GM19328 (cell line): Measurements from ENCODE around the gene ACOXL.
"Not testable (repeated sequence)": the region's sequence is repeated elsewhere in the genome, so short reads cannot be mapped to it uniquely, and the experiment has no call there.

Experiments used
- ATAC-seq: cut with Tn5 transposase; IDR thresholded peaks from one replicate; pipeline ENCODE4 v1.9.1; 2021; ENCODE audit warnings: mild to moderate bottlenecking, moderate library complexity; ENCODE audit not compliant: unreplicated experiment

ACOXL gene

DNA sequence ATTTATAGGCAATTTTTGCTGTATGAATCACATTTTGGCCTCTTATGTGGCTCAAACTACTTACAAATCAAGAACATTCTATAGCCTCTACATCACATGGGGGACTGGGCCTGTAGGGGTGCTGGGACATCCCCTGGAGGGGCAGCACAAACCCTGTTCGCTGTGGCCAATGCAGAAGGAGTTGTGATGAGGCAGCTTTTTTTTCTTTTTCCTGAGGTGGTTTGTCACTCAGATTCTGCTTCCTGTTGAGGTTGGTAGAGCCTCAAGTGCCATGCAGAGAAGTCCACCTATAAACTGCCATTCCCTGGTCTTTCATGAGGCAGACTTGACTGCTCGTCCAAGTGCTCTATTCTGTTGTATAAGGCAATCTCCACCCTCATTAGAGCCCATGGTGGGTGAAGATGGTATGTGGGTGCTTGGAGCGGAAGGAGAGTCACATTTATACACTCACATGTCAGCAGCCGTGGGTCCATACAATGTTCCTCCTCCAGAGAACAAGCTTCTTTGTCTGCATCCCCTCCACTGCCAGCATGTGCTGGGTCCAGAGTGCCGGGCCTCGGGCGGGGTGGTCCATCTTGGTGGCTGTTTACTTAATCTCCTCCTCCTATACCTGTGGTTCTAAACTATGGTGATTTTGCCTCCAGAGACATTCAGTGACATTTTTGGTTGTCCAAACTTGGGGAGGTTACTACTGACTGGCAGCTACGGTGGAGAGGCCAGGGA is 120.3 kb downstream of the ACOXL start:
- ATAC-seq = no peak

- no peak for ATAC-seq
Measured at GRCh38 chr2:110853516-110853915, 121.1 kb downstream of the ACOXL start.

DNA sequence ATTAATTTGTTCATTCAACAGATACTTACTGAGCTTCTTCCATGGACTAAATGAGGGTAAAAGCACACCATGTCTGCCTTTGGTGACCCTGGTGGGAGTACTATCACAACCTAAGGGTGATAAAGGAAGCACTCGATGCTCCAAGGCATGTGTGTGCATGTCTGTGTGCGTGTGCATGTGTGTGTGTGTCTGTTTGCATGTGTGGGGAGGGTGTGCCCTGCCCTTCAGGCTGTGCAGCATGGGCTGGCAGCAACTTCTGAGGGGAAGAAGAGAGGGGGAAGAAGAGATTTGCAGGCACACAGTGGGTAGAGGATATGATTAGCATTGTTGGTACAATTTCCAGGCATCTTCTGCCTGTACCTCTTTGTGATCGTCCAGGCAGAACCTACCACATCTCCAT is 121.6 kb downstream of the ACOXL start:
- ATAC-seq = no peak

GRCh38 chr2:110854355-110855081 is 122.1 kb downstream of the ACOXL start:
- no peak for ATAC-seq

DNA sequence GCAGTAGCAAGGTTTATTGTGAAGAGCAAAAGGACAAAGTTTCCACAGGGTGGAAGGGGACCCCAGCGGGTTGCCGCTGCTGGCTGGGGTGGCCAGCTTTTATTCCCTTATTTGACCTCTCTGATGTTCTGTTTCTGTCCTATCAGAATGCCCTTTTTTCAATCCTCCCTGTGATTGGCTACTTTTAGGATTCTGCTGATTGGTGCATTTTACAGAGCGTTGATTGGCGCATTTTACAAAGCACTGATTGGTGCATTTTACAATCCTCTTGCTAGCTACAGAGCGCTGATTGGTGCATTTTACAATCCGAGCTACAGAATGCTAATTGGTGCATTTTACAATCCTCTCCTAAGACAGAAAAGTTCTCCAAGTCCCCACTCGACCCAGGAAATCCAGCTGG is 123.5 kb downstream of the ACOXL start:
- not testable (repeated sequence) for ATAC-seq

GRCh38 chr2:110858135-110858725 is 125.9 kb downstream of the ACOXL start:
- peak; percentile 95 for ATAC-seq

- ATAC-seq = no peak
Measured at GRCh38 chr2:110858993-110859701, 126.8 kb downstream of the ACOXL start.

GRCh38 chr2:110860630-110861029 is 128.3 kb downstream of the ACOXL start:
- ATAC-seq = no peak

DNA sequence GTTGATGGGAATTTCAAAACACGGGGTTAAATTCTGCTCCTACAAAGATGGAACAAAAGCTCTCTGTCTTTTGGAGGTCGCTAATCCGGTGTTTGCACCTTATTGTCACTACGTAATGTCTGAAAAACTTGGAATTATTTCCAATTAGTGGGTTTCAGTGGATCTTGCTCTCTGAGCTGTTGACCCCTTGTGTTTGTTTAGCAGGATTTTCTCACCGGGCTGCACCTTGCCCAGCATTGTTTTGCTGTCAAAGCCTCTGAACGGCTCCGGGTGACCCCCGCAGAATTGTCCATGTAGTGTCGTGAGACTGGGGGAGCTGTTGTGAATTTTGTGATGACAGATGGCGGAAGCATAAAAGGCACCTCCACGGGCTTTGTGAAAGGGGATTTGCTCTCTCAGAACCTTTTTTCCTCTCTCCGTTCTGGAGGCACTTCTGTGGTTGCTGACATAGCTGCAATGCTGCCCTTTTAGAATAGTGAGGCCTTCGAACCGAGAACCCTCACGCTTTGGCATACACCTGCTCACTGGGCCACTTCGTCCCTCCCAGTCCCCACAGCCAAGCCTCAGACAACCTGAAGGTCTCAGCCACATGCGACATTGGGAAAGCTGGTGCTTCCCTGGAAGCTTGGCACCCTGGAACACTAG is 129.4 kb downstream of the ACOXL start:
- ATAC-seq = no peak

- no peak for ATAC-seq
Measured at GRCh38 chr2:110863726-110864125, 131.4 kb downstream of the ACOXL start.

DNA sequence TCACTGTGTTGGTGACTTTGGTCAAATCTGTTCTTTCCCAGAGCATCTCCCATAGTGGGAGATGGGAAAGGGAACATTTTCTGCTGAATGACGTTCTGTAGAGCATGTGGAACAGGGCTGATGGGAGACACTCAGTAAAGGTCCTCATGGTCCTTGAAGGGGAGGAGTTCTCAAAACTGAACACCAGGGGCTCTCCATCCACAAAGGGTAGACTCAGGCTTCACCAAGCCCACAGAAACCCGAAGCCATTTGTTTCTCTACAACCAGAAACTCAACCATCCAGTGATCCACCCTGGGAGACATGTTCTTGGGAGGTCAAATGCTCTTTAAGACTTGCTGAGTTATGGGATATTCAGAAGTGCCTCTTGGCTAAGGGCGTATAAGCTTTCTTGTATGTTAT is 131.8 kb downstream of the ACOXL start:
- no peak for ATAC-seq

- no peak for ATAC-seq
Measured at GRCh38 chr2:110864731-110865130, 132.4 kb downstream of the ACOXL start.

DNA sequence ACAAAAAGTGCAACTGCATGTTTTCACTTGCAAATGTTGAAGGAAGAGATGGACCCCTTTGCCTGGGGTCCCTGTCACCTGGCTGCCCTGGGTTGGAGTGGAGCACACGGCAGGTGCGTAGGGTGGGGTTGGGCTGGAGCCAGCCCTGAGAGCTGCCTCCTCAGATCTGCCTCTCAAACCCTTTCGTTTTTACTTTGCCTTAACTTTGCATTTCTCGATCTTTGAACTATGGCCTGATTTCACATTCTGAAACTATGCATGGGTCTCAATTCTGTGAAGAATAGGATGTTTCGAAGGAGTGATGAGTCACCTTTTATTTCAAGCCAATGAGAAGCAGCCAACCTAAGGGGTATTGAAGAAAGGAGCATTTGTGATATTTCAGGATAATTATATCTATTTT is 132.8 kb downstream of the ACOXL start:
- ATAC-seq = peak; percentile 94

DNA sequence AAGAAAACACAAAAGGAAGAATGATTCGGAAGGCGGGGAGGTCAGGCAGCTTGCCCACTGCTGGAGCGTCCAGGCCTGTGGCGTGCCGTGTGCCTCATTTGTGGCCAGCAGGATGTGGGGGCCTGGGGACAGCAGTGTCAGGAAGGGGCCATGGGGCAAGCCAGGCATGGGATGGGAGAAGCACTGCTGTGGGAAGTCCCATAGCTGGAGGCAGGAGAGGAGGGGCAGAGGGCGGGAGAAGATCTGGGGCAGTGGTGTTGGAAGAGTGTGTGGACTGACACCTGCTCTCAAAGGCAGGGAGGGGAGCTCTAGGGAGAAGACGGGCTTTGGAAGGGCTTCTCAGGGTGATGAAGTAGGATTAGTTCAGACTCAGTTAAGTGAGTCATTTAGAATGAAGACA is 133.7 kb downstream of the ACOXL start:
- ATAC-seq = no peak

DNA sequence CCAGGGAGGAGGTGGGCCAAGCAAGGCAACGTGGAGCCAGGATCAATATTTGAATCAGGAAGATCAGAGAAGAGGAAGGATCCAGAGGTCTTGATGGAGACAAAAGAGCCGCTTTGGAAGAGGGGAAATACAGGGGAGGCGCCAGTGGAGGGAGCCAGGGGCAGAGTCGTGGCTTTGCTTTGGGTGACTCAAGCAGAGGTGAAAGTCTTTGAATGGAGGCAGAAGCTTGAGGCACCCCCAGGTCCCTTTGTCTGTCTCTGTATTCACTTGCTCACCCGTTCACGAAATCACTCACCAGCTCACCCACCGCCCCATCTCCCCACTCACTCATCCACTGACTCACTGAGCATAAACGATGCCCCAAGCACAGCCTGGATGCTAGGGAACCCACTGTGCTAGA is 134.1 kb downstream of the ACOXL start:
- no peak for ATAC-seq

GRCh38 chr2:110867078-110867477 is 134.7 kb downstream of the ACOXL start:
- no peak for ATAC-seq

GRCh38 chr2:110868971-110869370 is 136.6 kb downstream of the ACOXL start:
- no peak for ATAC-seq

GRCh38 chr2:110869472-110870446 is 137.4 kb downstream of the ACOXL start:
- ATAC-seq = no peak

- ATAC-seq = no peak
Measured at GRCh38 chr2:110870545-110870944, 138.2 kb downstream of the ACOXL start.

DNA sequence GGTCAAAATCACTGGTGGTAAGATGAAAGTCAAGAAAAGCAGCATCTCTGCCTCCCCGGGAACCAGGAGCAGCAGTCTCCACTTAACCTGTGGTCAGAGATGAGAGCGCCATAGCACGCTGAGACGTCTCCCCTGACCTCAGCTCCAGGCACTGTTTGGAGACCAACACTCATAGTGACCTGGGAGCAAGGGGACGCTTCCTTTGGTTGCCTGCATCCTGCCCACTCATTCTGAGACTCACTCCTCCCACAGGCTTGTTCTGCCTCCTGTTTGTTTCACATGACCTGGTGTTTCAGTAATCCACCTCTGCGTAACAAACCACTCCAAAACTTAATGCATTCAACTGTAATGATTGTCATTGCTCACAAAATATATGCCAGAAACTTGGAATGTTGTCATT is 139.3 kb downstream of the ACOXL start:
- ATAC-seq = no peak
